ENCODE measurements around the gene STAMBP.
"Not testable (repeated sequence)": the region's sequence is repeated elsewhere in the genome, so short reads cannot be mapped to it uniquely, and the experiment has no call there.

STAMBP gene

GRCh38 chr2:73828818-73829570, at the start of gene STAMBP:
Gene STAMBP (plus strand): TSS chr2:73828961. CDS start chr2:73830857, 1,896 bp downstream.
- in situ Hi-C loops (cut with HindIII; ENCODE audit: low sequenced_read_pairs): no loop called here

- in situ Hi-C loops (cut with HindIII; ENCODE audit: low sequenced_read_pairs): no loop called here
These were observed 49.1 kb upstream of the STAMBP start, which contains the start of gene DUSP11 for GRCh38 chr2:73779467-73780236. Gene DUSP11 (minus strand): TSS chr2:73780103. CDS start chr2:73779974, 129 bp downstream.

- in situ Hi-C loops (cut with HindIII; ENCODE audit: low sequenced_read_pairs): no loop called here
These were observed 48.6 kb upstream of the STAMBP start for GRCh38 chr2:73780237-73780582.

GRCh38 chr2:73783402-73783801, 45.4 kb upstream of the STAMBP start:
- in situ Hi-C loops (cut with HindIII; ENCODE audit: low sequenced_read_pairs): not testable (repeated sequence)

GRCh38 chr2:73783883-73784282, 44.9 kb upstream of the STAMBP start, which contains the start of gene C2orf78:
Gene C2orf78 (plus strand): TSS chr2:73784183. CDS start chr2:73784310, 127 bp downstream.
- in situ Hi-C loops (cut with HindIII; ENCODE audit: low sequenced_read_pairs): not testable (repeated sequence)

GRCh38 chr2:73811878-73812277, 16.9 kb upstream of the STAMBP start:
- in situ Hi-C loops (cut with HindIII; ENCODE audit: low sequenced_read_pairs): no loop called here

GRCh38 chr2:73812635-73813034, 16.1 kb upstream of the STAMBP start:
- in situ Hi-C loops (cut with HindIII; ENCODE audit: low sequenced_read_pairs): no loop called here

GRCh38 chr2:73818296-73818695, 10.5 kb upstream of the STAMBP start:
- in situ Hi-C loops (cut with HindIII; ENCODE audit: low sequenced_read_pairs): no loop called here

- in situ Hi-C loops (cut with HindIII; ENCODE audit: low sequenced_read_pairs): no loop called here
These were observed 7.5 kb upstream of the STAMBP start for GRCh38 chr2:73821227-73821626.

- in situ Hi-C loops (cut with HindIII; ENCODE audit: low sequenced_read_pairs): no loop called here
These were observed 7.1 kb upstream of the STAMBP start for GRCh38 chr2:73821669-73822068.

- in situ Hi-C loops (cut with HindIII; ENCODE audit: low sequenced_read_pairs): no loop called here
These were observed 6.5 kb upstream of the STAMBP start for GRCh38 chr2:73822276-73822675.

- in situ Hi-C loops (cut with HindIII; ENCODE audit: low sequenced_read_pairs): no loop called here
These were observed 5.8 kb upstream of the STAMBP start for GRCh38 chr2:73822991-73823390.

GRCh38 chr2:73823416-73823815, 5.3 kb upstream of the STAMBP start:
- in situ Hi-C loops (cut with HindIII; ENCODE audit: low sequenced_read_pairs): no loop called here

- in situ Hi-C loops (cut with HindIII; ENCODE audit: low sequenced_read_pairs): no loop called here
These were observed 4.7 kb upstream of the STAMBP start for GRCh38 chr2:73823916-73824523.

- in situ Hi-C loops (cut with HindIII; ENCODE audit: low sequenced_read_pairs): no loop called here
These were observed 3.4 kb upstream of the STAMBP start for GRCh38 chr2:73825408-73825807.

- in situ Hi-C loops (cut with HindIII; ENCODE audit: low sequenced_read_pairs): no loop called here
These were observed 1.7 kb upstream of the STAMBP start for GRCh38 chr2:73827018-73827417.

GRCh38 chr2:73827660-73828388, 937 bp upstream of the STAMBP start:
- in situ Hi-C loops (cut with HindIII; ENCODE audit: low sequenced_read_pairs): no loop called here

- in situ Hi-C loops (cut with HindIII; ENCODE audit: low sequenced_read_pairs): no loop called here
These were observed 358 bp upstream of the STAMBP start for GRCh38 chr2:73828389-73828817.

- in situ Hi-C loops (cut with HindIII; ENCODE audit: low sequenced_read_pairs): no loop called here
These were observed 2.2 kb downstream of the STAMBP start for GRCh38 chr2:73830871-73831401.

GRCh38 chr2:73832930-73833329, 4.2 kb downstream of the STAMBP start:
- in situ Hi-C loops (cut with HindIII; ENCODE audit: low sequenced_read_pairs): no loop called here

All from endothelial cell of hepatic sinusoid (primary cell).